IMR-90 (cell line): Measurements from ENCODE around the gene YPEL2.

ENCODE experiments used
- FOS ChIP-seq: fragments of 150-350 bp; IDR thresholded peaks from 2 replicates; pipeline ENCODE4 v1.6.1; 2016; ENCODE audit warnings: low read depth, low read length
- POLR2A ChIP-seq: IDR thresholded peaks from 2 replicates; pipeline ENCODE4 v1.6.1; 2012; ENCODE audit warnings: mild to moderate bottlenecking, low read depth, low read length
- TF ChIP-seq, protein P1 (sequence below): conservative IDR thresholded peaks from 2 replicates; pipeline ENCODE4 v1.5.1; 2012; ENCODE audit warnings: mild to moderate bottlenecking, low read depth, low read length, improper control_type of control experiment

DNA sequence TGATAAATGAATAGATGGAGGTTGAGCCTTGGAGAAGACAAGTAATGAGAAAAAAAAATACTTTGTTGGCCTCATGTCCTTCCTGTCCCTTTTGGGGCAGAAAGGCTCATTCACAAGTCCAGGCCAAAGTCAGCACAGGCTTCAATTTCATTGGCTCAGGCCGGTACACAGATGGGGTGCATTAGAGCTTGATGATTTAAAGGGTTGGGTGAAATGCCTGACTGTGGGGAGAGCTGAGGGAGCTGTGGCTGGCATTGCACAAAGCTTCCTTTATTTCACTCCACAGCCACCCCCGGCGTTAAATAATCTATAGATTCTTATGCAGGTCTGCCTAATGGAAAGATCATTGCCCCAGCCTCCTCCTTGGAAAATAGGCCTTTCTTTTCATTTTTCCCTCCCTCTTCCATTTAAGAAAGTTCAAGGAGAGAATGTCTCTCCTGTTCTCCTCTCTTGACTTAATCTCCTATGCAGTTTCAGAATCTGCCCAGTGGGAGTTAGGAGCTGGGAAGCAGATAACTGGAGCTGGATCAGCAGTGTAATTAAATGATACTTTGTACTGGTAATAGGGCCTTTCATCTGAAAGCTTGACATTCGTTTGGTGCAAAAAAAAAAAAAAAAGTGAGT lies 24.4 kb downstream of the YPEL2 start:
- TF ChIP-seq POLR2A (no peak), FOS (no peak)
- TF ChIP-seq, protein P1, sequence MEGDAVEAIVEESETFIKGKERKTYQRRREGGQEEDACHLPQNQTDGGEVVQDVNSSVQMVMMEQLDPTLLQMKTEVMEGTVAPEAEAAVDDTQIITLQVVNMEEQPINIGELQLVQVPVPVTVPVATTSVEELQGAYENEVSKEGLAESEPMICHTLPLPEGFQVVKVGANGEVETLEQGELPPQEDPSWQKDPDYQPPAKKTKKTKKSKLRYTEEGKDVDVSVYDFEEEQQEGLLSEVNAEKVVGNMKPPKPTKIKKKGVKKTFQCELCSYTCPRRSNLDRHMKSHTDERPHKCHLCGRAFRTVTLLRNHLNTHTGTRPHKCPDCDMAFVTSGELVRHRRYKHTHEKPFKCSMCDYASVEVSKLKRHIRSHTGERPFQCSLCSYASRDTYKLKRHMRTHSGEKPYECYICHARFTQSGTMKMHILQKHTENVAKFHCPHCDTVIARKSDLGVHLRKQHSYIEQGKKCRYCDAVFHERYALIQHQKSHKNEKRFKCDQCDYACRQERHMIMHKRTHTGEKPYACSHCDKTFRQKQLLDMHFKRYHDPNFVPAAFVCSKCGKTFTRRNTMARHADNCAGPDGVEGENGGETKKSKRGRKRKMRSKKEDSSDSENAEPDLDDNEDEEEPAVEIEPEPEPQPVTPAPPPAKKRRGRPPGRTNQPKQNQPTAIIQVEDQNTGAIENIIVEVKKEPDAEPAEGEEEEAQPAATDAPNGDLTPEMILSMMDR: no peak
